OCI-LY3 (cell line): ENCODE measurements around the gene VPS26C.

ENCODE experiments used
- EZH2phosphoT487 ChIP-seq: fragments of 200-600 bp; shearing (Covaris generic); IDR thresholded peaks from 2 replicates; pipeline ENCODE4 v1.6.1; 2018; ENCODE audit warnings: antibody characterized with exemption, mixed run types, low read depth
- TF ChIP-seq, protein P1 (sequence below): fragments of 200-600, 300-600 bp; sonication (generic); IDR thresholded peaks from 2 replicates; pipeline ENCODE4 v1.5.1; 2014; ENCODE audit warnings: antibody characterized with exemption, low read length, low read depth

- TF ChIP-seq, protein P1, sequence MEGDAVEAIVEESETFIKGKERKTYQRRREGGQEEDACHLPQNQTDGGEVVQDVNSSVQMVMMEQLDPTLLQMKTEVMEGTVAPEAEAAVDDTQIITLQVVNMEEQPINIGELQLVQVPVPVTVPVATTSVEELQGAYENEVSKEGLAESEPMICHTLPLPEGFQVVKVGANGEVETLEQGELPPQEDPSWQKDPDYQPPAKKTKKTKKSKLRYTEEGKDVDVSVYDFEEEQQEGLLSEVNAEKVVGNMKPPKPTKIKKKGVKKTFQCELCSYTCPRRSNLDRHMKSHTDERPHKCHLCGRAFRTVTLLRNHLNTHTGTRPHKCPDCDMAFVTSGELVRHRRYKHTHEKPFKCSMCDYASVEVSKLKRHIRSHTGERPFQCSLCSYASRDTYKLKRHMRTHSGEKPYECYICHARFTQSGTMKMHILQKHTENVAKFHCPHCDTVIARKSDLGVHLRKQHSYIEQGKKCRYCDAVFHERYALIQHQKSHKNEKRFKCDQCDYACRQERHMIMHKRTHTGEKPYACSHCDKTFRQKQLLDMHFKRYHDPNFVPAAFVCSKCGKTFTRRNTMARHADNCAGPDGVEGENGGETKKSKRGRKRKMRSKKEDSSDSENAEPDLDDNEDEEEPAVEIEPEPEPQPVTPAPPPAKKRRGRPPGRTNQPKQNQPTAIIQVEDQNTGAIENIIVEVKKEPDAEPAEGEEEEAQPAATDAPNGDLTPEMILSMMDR = no peak
- TF ChIP-seq EZH2phosphoT487 = no peak
These were observed 58.9 kb downstream of the VPS26C start for GRCh38 chr21:37208056-37208721.
